ACC112 (cell line): ENCODE results near the gene BTBD17.

Experiments
- H2AFZ ChIP-seq: fragments of 200-600 bp; sonication (generic); one replicate; pipeline ENCODE4 v1.6.0; 2017; ENCODE audit warnings: antibody characterized with exemption, low read length; ENCODE audit not compliant: unreplicated experiment
- H3K27ac ChIP-seq: fragments of 200-600 bp; sonication (generic); 2 replicates; pipeline ENCODE4 v1.5.1; 2014; ENCODE audit warnings: low read depth, mild to moderate bottlenecking, antibody characterized with exemption, low read length, moderate library complexity
- H3K27me3 ChIP-seq: fragments of 200-600 bp; sonication (generic); 2 replicates; pipeline ENCODE4 v1.6.1; 2014; ENCODE audit warnings: mild to moderate bottlenecking, antibody characterized with exemption, low read length, moderate library complexity, mixed read lengths; ENCODE audit not compliant: insufficient read depth
- H3K36me3 ChIP-seq: fragments of 200-600 bp; sonication (generic); 2 replicates; pipeline ENCODE4 v1.6.1; 2016; ENCODE audit warnings: mild to moderate bottlenecking, antibody characterized with exemption, low read length, moderate library complexity, mixed read lengths; ENCODE audit not compliant: insufficient read depth
- H3K4me1 ChIP-seq: fragments of 200-600 bp; sonication (generic); one replicate; pipeline ENCODE4 v1.6.1; 2016; ENCODE audit warnings: low read length, mixed read lengths; ENCODE audit not compliant: insufficient read depth, unreplicated experiment, control insufficient read depth
- H3K4me3 ChIP-seq: fragments of 200-600 bp; sonication (generic); 2 replicates; pipeline ENCODE4 v1.5.1; 2014; ENCODE audit warnings: mild to moderate bottlenecking, low read depth, low read length
- H3K79me2 ChIP-seq: fragments of 200-600 bp; sonication (generic); one replicate; pipeline ENCODE4 v1.6.0; 2016; ENCODE audit warnings: low read length; ENCODE audit not compliant: control insufficient read depth, unreplicated experiment, insufficient read depth

The BTBD17 gene

DNA sequence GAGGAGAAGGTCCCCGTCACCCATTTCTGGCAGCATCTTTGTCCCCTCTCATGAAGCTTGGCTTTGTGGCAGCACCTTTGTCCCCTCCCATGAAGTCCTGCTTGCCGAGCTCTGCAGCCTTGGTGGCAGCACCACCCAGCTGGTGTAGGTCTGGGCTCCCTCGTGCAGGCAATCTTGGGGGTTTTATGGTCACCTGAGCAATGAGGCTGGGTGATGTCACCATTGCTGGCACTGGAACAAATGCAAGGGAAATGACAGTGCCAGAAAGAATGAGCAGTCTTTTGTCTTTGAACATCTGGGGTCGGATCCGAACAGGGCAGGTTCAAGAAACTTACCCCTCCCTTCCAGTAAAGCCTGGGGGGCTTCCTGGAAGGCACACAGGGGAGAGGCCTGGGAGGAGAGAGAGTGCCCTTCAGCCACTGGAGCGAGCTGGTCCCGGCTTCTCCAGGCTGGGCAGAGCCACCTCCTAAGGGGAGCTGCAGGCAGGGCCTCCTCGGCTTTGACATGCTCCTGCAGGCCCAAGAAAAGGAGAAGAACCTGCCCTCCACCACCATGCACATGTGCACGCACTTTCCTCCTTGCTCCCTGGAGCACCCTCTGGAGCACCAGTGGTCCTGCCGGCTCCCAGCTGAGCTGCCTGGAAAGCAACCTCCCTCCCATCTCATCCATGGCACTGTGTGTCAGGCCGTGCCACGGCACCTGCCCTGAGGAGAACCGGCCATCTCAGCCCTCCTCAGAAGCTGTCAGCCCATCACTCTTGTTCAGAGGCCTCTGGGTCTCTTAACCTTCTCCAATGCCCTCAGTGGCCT lies 16.0 kb downstream of the BTBD17 start:
- H3K27ac ChIP-seq = no peak overlapping the region
- no peaks in the 10 kb centered on the region for H3K79me2 ChIP-seq
- no peak overlapping the region for H2AFZ ChIP-seq
- no peaks in the 10 kb centered on the region for H3K36me3 ChIP-seq
- no peak overlapping the region for H3K4me3 ChIP-seq
- H3K4me1 ChIP-seq = no peaks in the 10 kb centered on the region
- peaks cover 46% of the 10 kb centered on the region for H3K27me3 ChIP-seq

DNA sequence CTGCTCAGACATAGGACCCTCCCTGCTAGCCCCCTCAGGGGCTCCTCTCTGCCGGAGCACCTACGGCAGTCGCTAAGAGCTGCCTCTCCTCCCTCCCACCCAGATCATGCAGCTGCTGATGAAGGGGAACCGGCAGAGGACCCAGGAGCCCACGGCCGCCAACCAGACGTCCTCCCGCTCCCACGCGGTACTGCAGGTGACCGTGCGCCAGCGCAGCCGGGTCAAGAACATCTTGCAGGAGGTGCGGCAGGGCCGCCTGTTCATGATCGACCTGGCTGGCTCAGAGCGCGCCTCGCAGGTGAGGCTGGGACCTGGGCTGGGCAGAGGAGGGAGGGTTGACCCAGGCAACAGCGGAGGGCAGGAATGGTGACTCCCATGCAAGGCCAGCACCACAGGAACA lies 17.0 kb downstream of the BTBD17 start:
- no peak overlapping the region for H3K4me3 ChIP-seq
- H3K27ac ChIP-seq = no peak overlapping the region
- H3K27me3 ChIP-seq = peaks cover 39% of the 10 kb centered on the region
- no peaks in the 10 kb centered on the region for H3K36me3 ChIP-seq
- no peaks in the 10 kb centered on the region for H3K4me1 ChIP-seq
- H3K79me2 ChIP-seq = no peaks in the 10 kb centered on the region
- H2AFZ ChIP-seq = no peak overlapping the region

DNA sequence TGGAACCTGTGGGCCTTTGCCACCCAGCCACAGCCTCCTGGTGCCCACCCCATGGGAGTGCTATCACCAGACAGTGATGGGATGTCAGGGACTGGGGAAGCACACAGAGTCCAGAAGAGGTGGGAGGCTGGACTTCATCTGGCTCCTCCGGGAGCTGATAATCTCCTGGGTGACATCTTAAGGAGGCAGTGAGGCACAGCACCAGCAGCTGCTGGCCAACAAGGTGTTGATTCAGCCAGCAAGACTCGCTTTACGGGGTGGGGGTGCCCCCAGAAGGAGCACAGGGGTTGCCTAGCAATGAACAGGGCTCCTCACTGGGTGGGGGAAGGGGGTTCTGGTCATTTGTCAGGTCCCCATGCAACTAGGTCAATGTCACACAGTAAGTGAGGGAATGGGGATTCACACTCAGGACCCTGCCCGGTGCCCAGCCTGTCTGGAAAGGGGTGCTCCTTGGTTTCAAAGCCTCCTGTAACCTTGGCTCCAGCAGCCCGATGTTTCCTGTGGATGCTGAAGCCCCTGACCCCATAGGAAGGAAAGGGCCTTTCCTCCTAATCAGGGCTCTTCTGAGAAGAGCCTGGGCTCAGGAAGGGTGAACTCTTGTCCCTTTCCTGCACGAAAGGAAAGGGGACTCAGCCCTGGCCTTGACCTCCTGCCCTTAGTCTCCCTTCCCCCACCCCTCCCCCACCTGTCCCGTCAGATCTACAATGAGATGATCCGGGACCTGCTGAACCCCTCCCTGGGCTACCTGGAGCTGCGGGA lies 18.0 kb downstream of the BTBD17 start:
- Histone ChIP-seq H3K4me3 (no peak overlapping the region), H3K79me2 (no peaks in the 10 kb centered on the region), H2AFZ (no peak overlapping the region), H3K36me3 (no peaks in the 10 kb centered on the region), H3K27me3 (peaks cover 30% of the 10 kb centered on the region), H3K4me1 (no peaks in the 10 kb centered on the region), H3K27ac (no peak overlapping the region)

DNA sequence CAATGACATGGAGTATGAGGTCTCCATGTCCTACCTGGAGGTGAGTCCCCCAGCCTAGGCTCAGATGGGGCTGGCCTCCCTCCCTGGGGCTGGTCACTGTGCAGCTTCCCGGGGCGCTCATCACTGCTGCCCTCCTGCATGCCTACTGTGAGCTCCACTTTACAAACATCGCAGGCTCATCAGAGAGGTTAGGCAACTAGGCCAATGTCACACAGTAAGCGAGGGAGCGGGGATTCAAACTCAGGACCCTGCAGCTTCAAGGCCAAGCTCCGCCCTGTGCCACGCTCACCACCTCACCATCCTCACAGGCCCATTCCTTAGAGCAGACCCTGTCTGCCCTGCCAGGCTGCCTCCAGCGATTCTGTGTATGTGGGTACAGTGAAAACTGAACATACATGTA lies 18.5 kb downstream of the BTBD17 start:
- H3K27me3 ChIP-seq = peaks cover 24% of the 10 kb centered on the region
- no peak overlapping the region for H2AFZ ChIP-seq
- H3K36me3 ChIP-seq = no peaks in the 10 kb centered on the region
- H3K79me2 ChIP-seq = no peaks in the 10 kb centered on the region
- H3K4me1 ChIP-seq = no peaks in the 10 kb centered on the region
- no peak overlapping the region for H3K27ac ChIP-seq
- H3K4me3 ChIP-seq = no peak overlapping the region

DNA sequence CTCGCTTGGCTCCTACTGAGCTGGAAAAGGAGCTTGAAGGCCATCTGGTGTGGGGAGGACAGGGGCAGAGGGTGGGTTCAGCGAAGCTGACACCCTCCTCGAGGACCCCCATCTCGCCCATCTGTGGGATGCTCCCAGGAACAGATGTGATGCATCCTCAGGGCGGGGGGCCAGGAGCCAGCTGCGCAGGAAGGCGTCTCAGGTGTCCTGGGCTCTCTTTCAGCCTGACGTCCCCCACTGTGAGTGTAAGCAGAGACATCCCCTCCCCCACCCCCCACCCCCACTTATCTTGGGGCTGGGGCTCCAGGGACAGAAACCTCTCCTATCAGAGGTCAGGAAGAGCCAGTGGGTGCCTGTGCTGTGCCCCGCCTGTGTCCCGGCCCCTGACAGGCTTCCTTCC lies 19.4 kb downstream of the BTBD17 start:
- Histone ChIP-seq H3K4me1 (no peaks in the 10 kb centered on the region), H3K4me3 (no peak overlapping the region), H3K79me2 (no peaks in the 10 kb centered on the region), H3K27me3 (peaks cover 25% of the 10 kb centered on the region), H3K36me3 (no peaks in the 10 kb centered on the region), H2AFZ (no peak overlapping the region), H3K27ac (no peak overlapping the region)

DNA sequence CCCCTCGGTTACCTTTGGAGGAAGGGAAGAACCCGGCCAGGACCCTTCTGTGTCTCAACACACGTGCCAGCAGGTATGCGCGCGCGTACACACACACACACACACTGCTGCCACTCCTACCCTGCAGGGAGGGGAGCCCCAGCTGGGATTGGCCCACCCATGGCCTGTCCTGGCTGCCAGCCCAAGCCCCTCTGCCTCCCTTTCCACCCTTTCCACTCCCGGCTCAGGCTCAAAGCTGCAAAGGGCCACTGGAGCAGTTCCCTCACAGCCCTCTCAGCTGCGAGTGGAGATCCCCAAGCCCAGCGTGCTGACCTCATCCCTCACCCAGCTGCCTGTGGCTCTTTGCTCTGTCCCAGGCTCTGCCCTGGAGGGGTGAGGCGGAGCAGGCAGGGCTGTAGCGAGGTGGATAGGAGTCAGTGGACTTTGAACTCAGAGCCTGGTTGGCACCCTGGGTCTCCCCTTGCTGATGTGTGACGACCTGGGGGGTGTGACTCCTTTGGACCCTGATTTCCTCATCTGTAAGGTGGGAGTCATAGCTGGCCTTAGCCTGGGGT lies 21.1 kb downstream of the BTBD17 start:
- Histone ChIP-seq H3K27ac (no peak overlapping the region), H3K4me3 (no peak overlapping the region), H3K4me1 (no peaks in the 10 kb centered on the region), H2AFZ (no peak overlapping the region), H3K79me2 (no peaks in the 10 kb centered on the region), H3K36me3 (no peaks in the 10 kb centered on the region), H3K27me3 (peaks cover 20% of the 10 kb centered on the region)

DNA sequence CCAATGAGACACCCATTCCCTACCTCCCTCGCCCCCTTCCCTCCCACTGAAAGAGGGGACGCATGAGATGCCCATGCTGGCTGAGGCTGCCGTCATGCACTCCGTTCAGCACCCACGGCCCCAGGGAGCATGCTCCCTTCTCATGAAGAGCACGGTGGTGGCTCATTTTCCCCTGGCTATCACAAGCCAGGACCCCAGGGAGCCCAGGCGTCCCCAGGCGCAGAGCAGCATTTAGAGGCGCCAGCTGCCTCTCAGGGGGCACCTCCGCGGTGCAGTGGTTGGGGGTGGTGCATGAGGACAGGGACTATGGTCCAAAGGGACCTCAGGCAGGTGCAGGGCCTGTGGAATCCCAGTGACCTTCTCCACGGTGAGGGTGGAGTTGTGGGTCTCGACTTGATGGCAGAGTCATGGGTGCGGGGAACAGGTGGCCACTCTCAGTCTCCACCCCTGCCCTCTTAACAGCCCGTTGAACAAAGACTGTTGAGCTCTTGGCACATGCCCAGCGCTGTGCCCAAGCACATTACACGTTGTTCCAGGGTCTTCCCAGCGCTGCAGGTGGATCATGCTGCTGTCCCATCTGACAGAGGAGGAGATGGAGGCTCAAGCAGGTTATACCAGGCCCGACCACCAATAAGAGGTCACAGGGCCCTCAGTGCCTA lies 22.0 kb downstream of the BTBD17 start:
- H3K27me3 ChIP-seq = peaks cover 20% of the 10 kb centered on the region
- H3K4me1 ChIP-seq = no peaks in the 10 kb centered on the region
- H3K27ac ChIP-seq = no peak overlapping the region

DNA sequence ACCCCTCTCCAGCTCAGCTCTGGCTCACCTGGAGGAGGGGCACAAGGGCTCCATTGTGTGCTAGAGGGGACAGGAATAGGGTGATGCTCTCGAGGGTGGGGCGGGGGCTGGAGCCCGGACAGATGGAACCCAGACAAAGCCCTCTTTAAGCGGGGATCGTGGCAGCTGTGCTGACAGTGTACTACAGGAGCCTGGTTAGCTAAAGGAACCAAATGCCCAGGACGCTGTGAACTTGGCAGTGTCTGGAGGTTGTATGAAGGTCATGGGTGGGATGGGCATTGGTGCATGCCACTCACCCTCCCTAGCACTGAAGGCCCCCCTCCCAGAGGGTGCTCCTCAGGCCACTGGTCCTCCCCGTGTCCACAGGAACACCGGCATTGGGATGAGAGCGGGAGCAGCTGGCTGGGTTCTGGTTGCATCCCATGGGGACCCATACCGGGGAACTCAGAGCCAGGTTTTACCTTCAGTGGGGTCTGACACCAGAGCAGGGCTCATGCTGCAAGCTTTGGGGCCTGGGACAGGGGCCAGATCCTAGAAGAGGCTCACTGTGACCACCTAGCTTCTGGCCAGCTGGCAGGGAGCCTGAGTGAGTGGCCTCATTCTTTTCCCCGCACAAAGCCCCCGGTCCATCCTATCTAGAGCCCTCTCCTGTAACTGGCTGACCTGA lies 23.7 kb downstream of the BTBD17 start:
- no peaks in the 10 kb centered on the region for H3K4me1 ChIP-seq
- no peak overlapping the region for H2AFZ ChIP-seq
- peaks cover 12% of the 10 kb centered on the region for H3K27me3 ChIP-seq
- no peak overlapping the region for H3K27ac ChIP-seq
- no peaks in the 10 kb centered on the region for H3K79me2 ChIP-seq
- H3K4me3 ChIP-seq = no peak overlapping the region
- H3K36me3 ChIP-seq = no peaks in the 10 kb centered on the region

More for the DNA sequence above, 22.0 kb downstream of the BTBD17 start:
- Histone ChIP-seq H3K36me3 (no peaks in the 10 kb centered on the region), H3K4me3 (no peak overlapping the region), H3K79me2 (no peaks in the 10 kb centered on the region), H2AFZ (no peak overlapping the region)

DNA sequence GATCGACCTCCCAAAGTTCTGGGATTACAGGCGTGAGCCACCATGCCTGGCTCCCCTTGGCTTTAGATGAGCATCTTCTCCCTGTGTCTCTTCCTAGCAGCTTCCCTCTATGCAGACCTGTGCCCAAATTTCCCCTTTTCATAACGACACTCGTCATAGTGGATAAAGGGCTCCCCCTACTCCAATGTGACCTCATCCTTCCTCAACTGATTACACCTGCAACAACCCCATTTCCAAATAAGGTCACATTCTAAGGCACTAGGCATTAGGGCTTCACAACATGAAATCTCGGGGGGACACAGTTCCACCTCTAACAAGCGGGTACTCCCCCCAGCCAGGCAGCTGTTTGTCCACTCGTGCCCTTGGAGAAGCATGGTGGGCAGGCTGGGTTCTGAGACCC lies 25.4 kb downstream of the BTBD17 start:
- H2AFZ ChIP-seq = no peak overlapping the region
- H3K27ac ChIP-seq = no peak overlapping the region
- no peaks in the 10 kb centered on the region for H3K79me2 ChIP-seq
- H3K27me3 ChIP-seq = peaks cover 13% of the 10 kb centered on the region
- H3K36me3 ChIP-seq = no peaks in the 10 kb centered on the region
- H3K4me3 ChIP-seq = no peak overlapping the region
- H3K4me1 ChIP-seq = no peaks in the 10 kb centered on the region

DNA sequence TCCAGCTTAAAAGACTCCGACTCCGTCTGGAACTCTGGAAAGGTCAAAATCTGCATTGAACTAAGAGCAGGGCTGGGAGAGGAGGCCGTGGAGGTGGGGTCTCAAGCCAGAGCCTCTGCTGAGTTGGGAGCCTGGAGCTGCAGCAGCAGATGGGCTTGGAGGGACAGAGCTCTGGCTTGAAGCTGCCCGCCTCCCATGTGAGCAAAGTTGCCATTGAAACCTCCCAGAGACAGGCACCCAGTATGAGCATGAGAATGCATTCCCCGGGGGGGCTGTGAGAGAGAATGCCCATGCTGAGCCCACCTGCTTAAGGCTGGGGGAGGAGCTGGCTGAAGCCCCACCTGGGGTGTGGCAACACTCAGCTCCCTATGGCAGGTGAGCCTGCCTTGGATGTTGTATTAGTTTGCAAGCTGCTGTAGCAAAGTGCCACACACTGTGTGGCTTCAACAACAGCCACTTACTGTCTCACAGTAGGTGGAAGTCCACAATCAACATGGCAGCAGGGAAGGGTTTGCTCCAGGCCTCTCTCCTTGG lies 26.1 kb downstream of the BTBD17 start:
- H3K27ac ChIP-seq = no peak overlapping the region
- peaks cover 19% of the 10 kb centered on the region for H3K27me3 ChIP-seq
- H3K4me3 ChIP-seq = no peak overlapping the region
- H3K79me2 ChIP-seq = no peaks in the 10 kb centered on the region
- H3K4me1 ChIP-seq = no peaks in the 10 kb centered on the region
- no peaks in the 10 kb centered on the region for H3K36me3 ChIP-seq
- H2AFZ ChIP-seq = no peak overlapping the region
